GM18867 (cell line): Measurements from ENCODE around the gene AP2S1.
"Not testable (repeated sequence)": the region's sequence is repeated elsewhere in the genome, so short reads cannot be mapped to it uniquely, and the experiment has no call there.

Source experiments
- ATAC-seq: cut with Tn5 transposase; IDR thresholded peaks from one replicate; pipeline ENCODE4 v1.9.1; 2021; ENCODE audit warnings: mild to moderate bottlenecking, moderate library complexity; ENCODE audit not compliant: unreplicated experiment

Gene AP2S1

DNA sequence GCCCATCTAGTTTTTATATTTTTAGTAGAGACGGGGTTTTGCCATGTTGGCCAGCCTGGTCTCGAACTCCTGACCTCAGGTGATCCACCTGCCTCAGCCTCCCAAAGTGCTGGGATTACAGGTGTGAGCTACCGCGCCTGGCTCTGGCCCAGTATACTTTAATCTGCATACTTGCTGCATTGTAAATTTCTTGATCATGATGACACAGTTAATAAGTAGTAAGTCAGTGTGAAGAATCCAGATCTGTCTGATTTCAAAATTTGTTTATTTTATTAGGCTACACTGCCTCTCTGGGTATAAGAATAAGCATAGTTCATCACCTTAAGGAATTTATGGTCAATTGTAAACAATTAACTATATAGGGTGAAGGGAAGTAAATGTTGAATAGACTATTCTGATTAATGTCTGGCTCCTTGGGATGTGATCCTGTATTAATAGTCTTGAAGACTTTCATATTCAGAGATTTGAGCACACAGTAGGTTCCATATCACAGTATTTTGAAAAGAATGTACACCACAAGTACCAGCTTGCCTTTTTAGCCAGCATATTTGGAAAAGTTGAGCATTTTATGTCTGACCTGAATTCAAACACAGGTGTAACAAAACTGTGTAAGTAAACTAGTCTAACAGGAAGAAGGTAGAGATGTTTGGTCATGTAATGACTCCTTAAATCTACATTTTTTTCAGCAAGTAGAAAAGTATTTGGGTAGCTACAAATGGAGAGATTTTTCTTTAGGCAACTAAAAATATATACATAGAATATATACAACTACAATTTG is 17.6 kb upstream of the AP2S1 start:
- no peak for ATAC-seq

DNA sequence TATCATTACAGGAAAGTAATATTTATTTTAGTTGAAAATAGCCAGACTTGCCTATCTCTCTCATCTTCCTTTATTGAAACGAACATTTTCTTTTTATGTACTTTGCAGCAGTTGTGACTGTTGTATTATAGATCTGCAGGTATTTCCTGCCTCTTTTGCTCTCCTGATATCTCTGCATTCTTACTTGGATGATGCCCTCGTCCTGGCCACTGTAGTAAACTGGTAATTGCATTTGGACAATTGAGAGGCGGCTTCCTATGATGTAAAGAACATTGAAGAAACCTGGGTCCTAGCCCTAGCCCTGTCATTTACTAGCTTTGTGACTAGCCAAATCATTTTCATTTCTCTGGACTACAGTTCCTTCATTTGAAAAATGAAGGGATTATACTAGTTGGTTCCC is 16.5 kb upstream of the AP2S1 start:
- ATAC-seq, result no peak

GRCh38 chr19:46866407-46867136 is 15.9 kb upstream of the AP2S1 start:
- ATAC-seq, result no peak

DNA sequence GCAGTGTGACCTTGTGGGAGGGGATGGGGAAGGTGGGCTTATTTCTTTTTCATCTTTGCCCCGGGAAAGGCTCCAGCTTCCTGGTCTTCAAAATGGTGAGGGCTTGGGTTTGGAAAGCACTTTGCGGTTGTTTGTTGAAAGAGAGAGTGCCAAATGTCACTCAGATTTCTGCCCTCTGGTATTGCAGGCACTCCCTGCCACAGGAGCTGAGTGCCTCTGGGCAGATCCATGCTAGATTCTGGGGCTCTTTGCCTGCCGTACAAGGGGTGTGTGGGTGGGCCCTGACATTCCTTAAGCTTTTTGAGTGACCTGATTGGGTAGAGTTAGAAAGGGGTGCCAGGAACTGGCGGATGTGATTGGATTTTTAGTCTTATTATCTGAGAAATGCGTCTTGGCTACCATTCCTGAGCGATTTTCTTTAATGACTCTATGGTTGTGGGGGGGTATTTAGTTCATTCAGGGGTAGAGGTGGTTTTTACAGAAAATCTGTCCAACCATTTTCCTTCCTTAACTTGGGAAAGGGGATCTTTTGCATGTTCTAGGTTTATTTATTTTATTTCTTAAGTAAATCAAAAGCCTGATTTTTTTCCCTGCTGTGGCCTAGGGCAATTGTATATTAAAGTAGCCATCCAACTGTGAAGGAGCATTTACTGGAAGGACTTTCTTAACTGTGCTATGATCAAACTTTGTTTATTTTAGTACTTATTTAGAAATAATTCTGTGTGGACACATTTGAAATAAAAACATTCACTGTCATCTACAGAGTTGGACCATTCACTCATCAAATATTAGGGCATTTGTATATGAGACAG is 13.4 kb upstream of the AP2S1 start:
- ATAC-seq, result no peak

DNA sequence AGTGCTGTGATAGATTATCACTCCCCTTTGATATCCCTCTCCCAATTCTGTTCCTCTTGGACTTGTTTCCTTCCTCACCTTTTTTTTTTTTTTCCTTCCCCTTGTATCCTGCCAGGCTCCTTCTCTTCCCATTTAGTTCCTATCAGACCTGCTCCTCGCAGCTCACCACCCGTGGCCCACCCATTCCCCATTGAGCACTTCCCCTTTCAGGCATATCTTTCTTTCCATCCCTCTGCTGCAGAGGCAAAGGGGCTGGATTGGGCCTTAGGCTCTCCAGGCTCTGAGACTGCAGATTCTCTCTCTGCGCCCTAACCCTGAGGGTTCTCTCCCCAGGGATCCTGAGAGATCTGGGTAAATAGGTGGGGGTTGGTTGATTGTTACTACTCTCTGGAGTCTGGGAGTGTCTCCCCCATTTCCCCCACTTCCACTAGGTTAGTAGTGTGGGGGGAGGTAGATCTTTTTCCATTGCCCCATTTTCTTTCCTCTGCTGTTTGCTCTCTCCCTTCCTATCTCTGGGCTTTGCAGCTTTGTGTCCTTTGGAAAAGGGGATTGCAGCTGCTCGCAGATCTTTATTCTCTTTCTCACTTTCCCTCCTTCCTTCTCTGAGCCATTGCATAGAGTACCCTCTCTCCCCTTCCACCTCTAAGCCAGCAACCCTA is 12.5 kb upstream of the AP2S1 start:
- ATAC-seq, result no peak

DNA sequence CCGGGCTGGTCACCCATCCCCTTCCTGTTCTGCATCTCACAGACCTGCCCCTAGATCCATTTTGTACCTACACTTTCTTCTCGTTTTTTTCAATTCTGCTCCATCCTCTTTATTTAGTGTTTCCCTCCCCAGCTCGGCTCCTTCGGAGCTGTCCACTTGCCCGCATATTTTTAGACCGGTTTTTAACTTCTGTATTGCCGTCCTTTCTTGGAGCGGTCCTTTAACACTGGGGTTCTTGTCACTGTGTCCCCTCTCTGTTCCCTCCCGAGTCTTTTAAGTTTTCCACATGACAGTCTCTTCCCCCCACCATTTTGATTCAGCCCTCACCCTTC is 11.8 kb upstream of the AP2S1 start:
- ATAC-seq, result no peak

- no peak for ATAC-seq
These were observed 11.3 kb upstream of the AP2S1 start for GRCh38 chr19:46861691-46862502.

GRCh38 chr19:46860846-46861690 is 10.4 kb upstream of the AP2S1 start, which contains the start of gene ARHGAP35:
Gene ARHGAP35 (plus strand): TSS chr19:46860997. CDS start chr19:46918676, 57,679 bp downstream.
- ATAC-seq, result peak; percentile 13

DNA sequence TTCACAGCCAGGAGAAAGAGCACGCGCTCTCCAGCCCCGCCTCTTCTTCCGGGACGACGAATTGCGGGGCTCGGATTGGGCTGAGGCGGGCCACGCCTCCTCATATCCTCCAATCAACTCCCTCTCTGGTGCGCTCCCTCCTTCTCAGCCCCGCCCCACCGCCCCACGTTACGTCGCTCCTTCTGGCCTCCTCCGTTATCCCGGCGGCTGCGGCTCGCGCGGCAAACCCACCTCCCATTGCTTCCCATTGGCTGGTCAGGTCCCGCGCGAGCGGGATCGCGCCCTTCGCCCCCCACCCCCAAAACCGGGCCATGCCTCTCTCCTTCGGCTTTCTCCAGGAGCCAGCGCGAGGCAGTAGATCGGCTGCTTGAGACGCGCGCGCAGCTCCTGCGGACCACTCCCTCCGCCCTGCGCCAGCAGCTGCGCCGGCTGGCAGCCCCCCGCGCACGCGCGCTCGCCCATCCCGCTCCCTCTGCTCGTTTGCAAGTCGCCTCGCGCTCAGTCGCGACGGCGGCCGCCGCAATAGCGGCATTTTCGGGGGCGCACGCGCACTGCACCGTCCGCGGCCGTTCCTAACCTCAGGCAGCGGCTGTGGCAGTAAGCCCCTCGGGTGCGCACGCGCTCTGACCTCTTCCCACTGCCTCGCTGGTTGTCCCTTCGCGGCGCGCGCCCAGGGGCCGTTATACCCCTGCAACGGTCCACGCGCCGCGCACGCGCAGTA is 9.6 kb upstream of the AP2S1 start:
- peak; percentile 73 for ATAC-seq

- no peak for ATAC-seq
These were observed 9.0 kb upstream of the AP2S1 start for GRCh38 chr19:46859637-46860124.

GRCh38 chr19:46856062-46857022 is 5.7 kb upstream of the AP2S1 start:
- peak; percentile 45 for ATAC-seq

DNA sequence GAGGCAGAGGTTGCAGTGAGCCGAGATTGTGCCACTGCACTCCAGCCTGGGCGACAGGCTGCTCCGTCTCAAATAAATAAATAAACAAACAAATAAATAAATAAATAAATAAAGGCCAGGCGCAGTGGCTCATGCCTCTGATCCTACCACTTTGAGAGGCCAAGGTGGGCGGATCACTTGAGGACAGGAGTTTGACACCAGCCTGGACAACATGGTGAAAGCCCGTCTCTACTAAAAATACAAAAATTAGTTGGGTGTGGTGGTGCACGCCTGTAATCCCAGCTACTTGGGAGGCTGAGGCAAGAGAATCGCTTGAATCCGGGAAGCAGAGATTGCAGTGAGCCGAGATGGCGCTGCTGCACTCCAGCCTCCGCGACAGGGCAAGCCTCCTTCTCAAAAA is 4.1 kb upstream of the AP2S1 start:
- not testable (repeated sequence) for ATAC-seq

- no peak for ATAC-seq
These were observed 2.2 kb upstream of the AP2S1 start for GRCh38 chr19:46852830-46853229.

DNA sequence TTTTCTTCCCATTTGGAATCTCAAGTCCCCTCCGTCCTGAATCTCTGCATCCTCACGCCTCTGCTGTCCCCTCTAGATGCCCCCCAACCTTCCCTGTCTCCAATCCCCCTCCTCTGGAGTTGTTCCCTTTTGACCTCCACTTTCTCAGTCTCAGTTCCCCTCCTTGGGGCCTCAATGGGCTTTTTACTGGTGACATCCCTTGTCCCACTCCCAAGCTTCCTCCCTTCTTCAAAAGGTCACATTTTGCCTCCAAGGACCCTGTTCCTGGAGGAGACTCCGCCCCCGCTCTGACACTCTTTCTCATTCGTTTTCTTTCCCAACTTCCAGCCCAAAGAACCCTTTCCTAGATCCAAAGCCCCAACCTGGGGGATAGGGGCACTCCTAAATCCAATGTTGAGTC is 1.0 kb downstream of the AP2S1 start:
- ATAC-seq, result no peak

- no peak for ATAC-seq
These were observed 2.3 kb downstream of the AP2S1 start for GRCh38 chr19:46848389-46848788.

DNA sequence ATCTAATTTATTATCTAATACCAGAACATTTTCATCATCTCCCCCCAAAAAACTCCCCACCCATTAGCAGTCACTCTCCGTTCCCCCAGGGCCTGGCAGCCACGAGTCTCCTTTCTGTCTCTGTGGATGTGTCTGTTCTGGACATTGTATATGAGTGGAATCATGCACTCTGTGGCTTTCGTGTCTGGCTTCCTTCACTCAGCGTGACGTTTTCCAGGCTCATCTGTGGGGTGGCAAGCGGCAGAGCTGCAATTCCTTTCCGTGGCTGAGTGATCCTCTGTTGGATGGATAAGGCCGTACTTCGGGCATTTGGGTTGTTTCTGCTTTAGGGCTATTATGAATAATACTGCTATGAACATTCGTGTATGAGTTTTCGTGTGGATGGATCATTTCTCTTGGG is 3.1 kb downstream of the AP2S1 start:
- no peak for ATAC-seq

- ATAC-seq, result no peak
These were observed 4.6 kb downstream of the AP2S1 start for GRCh38 chr19:46845959-46846459.
